ENCODE results near the gene PHF19.

PHF19 gene

DNA sequence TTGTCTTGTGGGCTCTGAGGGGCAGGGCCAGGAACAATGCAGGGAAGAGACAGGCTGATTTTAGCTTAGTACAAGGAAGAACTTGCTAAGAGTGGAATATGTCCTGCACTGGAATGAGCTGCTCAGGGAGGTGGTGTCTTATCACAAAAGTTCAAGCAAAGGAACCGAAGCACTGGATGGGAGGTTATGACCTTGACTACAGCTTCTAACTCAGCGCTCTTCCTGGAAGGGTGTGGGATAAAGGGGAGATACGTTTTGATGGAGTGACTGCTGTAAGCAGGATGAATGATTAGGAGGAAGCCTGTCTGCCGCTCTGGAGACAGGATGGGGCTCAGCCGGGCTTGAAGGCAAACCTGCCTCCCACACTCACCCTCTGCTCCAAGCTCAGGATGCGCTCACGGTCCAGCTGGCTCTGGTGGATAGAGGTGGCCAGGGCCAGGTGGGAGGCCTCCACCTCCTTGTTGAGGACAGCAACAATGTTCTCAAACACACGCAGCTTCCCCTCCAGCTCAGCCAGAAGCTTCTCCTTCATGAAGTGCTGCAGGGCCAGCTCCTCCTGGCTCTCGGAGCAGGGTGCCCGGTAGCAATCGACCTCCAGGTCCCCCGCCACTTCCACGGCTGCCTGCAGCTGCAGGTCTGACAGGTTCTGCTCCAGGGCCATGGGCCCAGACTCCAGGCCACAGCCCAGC lies 36.1 kb upstream of the PHF19 start:
- DNase-seq, result no peak

DNA sequence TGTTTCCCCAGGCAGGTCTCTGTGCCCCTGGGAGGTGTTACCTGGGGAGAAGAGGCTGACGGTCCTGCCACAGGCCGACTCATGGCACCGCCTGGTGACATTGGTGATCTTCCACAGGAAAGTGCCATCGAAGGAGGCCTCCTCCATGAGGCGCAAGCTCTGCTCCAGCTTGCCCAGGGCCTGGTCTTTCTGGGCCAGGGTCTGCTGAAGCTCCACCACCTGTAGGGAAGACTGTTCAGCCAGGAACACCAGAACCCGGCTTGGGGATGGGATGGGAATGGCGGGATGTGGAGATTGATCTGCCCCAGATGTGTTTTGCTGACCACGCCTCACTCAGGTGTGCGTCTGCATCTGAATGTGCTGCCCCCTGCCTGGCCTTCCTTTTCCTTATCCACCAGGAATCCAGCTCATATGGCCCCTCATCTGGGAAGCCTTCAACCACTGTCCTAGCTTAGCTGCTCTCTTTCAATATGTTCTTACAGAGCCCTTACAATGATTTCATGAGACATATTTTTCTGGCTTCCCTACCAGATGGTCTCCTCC lies 34.4 kb upstream of the PHF19 start:
- no peak for DNase-seq

- DNase-seq, result no peak
These were observed 33.7 kb upstream of the PHF19 start for GRCh38 chr9:120910643-120911042.

GRCh38 chr9:120909904-120910303 lies 32.9 kb upstream of the PHF19 start:
- no peak for DNase-seq

DNA sequence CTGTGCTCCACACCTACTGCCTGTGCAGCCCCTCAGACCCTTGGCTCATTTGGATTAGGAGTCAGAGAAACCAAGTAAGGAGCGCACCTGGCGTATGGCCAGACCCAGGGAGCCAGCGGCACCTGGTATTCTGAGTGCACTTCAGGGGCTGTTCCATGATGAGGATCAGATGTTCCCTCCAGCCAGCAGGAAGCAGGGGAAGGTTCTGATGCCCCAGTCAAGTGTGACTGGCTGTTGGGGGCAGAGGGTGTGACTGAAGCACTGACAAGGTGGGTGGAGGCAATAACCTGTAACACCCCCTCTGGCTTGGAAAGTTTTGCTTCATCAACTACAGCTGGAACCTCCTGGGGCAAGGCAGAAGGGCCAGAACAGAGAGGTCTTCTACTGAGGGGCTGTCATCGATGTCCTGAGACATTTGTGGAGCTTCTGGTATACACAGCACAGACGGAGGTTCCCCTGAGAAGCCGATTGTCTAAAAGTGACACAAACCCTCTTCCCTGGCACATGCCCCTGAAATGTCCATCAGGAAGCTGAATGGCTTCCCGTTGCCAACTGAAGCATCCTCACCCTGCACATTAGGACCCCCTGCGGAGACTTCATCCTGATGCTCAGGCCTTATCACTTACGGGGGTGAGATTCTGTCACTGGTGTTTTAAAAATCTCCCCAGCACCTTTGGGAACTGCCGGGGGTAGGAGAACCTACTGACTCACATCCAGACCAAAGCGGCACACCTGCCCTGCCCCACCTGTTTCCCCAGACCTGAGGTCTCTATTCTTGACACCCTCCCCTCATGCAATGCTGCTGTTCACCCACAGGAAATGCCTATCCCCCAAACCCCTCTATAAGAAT lies 28.6 kb upstream of the PHF19 start:
- peak in 1 of 2 experiments; percentile 18 for DNase-seq

GRCh38 chr9:120904978-120905301 lies 28.0 kb upstream of the PHF19 start:
- no peak for DNase-seq

DNA sequence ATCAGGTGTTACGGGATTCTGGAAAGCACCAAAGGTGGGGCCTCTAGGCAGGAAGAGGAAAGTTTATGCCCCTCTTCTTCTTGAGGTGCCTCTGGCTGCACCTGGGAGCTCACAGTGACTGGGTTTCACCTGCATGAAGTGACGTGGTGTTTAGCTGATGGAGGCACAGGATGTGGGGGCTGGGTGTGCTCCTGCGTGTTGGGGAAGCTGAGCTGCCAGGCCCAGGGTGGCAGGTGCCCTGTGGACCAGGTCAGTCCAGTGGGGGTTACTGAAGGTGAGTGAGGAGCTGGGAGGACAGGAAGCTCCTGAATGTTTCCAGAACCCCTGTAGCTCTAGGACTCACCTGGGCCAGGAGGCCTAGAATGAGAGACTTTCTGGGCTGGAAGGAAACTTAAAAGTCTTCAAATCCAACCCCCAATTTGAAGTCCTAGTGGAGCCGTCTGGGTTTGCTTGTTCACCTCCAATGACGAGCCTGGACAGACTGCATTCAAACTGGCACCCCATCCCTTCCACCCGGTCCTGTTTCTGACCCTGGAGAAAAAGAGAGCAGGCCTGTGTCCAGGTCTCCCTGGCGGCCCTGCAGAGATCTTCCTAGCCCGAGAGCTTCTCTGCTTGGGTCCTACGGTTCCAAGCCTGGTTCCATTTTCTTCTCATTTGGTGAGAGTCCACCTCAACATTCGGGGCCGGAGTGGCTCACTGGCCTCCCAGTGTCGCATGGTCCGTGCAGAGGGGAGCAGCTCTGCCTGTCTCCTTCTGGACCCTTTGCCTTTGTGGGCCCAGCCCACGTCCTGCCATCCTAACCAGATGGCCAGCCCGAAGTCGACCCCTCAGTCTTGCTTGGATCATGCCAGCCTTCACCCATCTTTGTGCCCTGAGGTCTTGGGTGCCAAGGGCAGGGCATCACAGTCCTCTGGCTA lies 27.3 kb upstream of the PHF19 start:
- DNase-seq, result no peak

- no peak for DNase-seq
These were observed 25.9 kb upstream of the PHF19 start for GRCh38 chr9:120902569-120903535.

DNA sequence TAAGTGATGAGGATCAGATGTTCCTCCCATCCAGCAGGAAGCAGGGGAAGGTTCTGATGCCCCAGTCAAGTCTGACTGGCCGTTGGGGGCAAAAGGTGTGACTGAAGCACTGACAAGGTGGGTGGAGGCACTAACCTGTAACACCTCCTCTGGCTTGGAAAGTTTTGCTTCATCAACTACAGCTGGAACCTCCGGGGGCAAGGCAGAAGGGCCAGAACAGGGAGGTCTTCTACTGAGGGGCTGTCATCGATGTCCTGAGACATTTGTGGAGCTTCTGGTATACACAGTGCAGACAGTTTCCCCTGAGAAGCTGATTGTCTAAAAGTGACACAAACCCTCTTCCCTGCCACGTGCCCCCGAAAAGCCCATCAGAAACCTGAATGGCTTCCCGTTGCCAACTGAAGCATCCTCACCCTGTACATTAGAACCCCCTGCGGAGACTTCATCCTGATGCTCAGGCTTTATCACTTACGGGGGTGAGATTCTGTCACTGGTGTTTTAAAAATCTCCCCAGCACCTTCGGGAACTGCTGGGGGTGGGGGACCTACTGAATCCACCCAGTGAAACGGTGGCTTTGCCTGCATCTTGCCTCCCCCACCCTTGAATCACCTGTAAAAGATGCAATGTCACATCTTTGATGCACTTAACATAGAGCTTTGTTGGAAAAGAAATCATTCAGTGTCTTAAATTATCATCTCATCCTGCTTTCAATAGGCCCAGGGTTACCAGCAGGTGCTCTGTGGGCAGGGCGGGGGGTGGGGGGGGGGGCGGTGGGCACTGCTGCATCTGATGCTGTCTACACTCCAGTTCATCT lies 25.0 kb upstream of the PHF19 start:
- DNase-seq, result no peak

GRCh38 chr9:120900824-120901223 lies 23.8 kb upstream of the PHF19 start:
- DNase-seq, result no peak

DNA sequence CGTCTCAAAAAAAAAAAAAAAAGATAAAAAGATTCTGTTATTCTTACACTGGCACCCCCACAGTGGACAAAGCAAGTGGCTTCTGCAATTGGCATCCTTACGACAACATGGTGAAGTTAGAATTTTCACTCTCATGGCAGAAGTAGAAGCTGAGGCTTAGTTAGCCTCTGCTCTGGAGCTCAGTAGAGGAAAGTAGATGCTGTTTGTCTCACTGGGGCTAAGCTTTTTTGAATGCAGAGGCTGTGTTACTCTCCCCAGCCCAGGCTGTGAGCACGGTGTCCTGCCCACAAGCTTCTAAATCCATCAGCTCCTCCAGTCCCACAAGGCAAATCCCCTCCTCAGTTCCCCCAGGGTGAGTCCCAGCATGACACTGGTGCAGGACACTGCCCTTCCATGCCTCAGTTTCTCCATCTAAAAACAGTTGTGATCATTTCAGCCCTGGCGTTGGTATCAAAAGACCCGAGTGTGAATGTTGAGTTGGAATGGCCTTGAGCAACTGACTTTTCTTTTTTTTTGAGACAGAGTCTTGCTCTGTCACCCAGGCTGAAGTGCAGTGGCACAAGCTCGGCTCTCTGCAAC lies 22.6 kb upstream of the PHF19 start:
- no peak for DNase-seq

DNA sequence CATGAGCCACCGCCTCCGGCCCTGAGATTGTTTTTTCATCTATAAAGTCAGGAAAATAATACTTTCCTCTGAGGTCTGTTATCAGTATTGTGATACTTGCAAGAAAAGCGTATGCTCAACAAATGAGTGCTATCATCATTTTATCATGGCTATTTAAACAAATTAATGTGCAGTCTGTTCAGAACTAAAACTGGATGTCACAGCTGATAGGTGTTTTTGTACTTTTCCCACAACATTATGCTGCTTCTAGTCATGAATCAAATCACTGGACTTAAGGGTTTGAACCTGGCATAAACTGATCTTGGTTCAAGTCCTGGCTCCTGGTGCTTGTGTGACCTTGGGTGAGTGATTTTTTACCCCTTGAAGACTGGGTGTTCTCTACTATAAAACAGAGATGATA lies 21.4 kb upstream of the PHF19 start:
- no peak for DNase-seq

- no peak for DNase-seq
These were observed 19.0 kb upstream of the PHF19 start for GRCh38 chr9:120895951-120896350.

DNA sequence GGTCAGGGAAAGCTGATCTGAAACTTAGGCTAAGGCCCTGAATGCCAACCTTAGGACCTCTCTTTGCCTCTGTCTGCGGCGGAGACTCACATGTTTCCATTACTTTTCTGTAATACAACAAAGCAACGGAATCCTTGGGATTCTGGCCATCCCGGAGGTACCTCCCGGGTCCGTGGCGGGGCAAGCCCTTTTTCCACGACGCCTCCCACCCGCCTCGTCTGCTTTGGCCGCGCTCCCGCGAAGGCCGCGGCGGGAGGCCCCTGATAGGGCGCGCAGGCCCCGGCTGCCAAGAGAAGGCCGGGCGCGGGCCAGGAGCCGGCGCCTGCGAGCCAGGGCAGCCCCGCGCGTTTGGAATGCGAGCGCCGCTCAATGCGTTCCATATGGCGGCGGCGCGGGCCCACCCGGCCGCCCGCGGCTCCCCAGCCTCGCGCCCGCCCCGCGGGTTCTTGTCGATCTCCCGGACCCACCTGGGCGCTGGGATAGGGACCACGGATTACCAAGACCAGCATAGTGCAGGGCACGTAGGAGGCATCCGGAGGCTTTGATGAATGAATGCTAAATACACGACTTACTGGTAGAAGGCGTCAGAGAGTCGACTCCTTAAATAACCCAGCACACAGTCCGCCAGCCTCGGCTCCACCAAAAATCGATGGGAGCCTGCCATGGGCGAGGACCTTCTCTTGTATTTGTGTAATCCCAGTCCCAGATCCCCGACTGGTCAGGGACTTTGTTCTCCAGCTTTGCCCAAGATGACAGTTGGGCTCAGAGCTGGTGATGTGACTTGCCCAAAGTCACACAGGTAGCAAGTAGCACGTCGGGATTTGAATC lies 17.5 kb upstream of the PHF19 start:
- no peak for DNase-seq

DNA sequence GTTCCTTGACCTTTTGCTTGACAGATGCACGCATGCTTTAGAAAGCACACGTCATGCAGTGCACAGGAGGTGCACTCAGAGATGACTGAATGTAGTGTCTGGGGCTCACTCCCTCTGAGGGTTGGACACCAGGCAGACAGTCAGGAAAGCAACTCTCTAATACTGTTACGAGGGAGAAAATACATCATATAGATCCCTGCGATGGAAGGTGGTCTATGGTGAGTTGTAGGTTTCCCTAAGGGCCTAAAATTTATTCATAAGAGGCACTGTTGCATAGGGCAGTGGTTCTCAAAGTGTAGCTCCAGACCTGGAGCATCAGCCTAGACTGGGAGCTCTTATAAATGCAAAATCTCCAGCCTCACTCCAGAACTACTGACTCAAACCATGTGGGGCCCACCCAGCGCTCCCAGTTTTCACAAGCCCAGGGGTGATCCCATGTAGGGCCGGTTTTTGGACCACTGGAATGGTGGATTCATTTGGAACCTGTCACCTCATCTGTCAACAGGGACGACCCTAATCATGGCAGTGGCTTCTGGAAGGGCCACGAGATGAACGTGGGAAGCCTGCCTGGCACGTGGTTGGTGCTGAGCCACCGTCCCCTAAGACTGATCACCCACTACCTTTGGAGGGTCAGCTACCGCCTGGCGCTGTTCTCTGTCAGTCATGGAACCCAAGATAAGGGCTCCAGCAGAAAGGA lies 16.8 kb upstream of the PHF19 start:
- DNase-seq, result peak in 1 of 2 experiments; percentile 13

DNA sequence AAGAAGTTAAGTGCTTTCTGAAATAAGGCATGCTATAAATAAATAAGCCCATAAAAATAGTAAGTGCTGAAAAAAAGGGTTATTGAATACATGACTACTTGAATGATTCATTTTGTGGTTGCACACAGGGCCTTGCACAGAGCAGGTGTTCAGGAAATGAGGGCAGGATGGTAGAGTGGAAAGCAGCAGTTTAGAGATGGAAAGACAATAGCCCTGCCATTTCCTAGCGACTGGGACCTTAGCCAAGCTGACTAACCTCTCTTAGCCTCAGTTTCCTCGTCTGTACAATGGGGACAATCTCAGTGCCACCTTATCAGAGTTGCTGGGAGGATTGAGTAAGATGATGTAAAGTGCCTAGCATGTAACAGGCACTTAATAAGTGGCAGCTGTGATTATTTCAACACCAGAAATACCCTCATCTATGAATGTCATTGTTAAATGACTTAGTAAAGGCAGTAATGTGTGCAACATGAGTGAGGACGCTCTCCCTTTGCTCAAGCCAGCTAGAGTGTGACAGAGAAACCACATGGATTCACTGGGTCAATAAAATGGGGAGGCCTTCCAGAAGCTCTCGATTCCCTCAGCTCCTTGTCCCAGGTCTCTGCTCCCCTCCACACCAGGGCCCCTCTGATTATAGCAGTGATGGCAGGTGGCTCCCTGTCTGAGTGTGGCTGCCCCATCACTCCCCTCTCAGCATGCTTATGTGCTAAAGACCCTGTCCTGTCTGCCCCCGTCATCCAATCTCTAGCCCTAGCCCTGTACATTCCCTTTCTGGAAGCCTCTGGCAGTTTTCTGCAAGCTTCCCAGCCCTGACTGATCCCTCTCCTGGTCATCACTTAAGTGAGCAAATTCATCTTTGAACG lies 16.0 kb upstream of the PHF19 start:
- peak; percentile 31 to 64 for DNase-seq

DNA sequence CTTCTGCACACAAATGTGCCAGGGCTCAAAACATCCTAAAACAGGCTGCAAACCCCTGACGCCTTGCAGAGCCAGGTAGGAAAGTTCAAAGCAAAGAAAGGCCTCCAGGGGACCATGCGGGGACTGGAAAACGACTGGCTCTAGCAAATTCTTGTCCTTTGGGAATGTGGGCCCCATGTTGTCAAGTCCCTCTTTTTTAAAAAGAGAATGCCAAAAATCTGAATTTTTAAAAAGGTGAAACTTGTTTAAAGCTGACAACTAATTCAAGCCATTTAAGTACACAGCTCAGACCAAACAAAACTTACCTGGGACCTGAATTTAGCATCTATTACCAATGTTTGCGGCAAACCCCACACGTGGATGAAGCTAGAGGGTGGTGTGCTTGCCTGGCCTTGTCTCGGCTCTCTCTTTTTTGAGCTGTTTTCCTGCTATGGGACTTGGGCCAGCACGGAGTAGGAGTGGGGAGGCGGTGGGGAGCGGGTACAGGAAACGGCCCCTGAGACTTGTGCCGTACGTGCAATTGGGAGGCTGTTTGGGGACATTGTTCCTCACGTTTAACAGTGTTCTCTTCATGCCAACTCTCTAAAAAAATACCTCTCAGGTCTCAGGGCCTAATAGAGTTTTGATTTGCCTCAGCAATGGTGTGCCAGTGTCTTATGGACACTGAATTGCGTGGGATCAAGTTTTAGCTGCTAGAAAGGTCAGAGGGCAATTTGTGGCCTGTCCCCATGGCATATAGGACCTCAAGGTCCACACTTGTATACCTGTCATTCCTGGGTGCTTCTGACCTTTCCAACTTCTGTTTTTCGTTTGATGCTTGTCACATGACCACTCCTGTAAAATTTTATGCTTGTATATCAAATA lies 15.1 kb upstream of the PHF19 start:
- no peak for DNase-seq
